HG02798 (cell line): ENCODE results near the gene PREPL.

Source experiments
- ATAC-seq: cut with Tn5 transposase; IDR thresholded peaks from one replicate; pipeline ENCODE4 v1.9.1; 2021; ENCODE audit warnings: mild to moderate bottlenecking; ENCODE audit not compliant: unreplicated experiment, poor library complexity

PREPL gene

GRCh38 chr2:44297431-44297830 lies 63.9 kb downstream of the PREPL start:
- no peak for ATAC-seq

- no peak for ATAC-seq
Observed at GRCh38 chr2:44296653-44297052, 64.6 kb downstream of the PREPL start.

- no peak for ATAC-seq
Observed at GRCh38 chr2:44295633-44296359, 65.5 kb downstream of the PREPL start.

GRCh38 chr2:44295113-44295512 lies 66.2 kb downstream of the PREPL start:
- ATAC-seq, result no peak

- ATAC-seq, result no peak
Observed at GRCh38 chr2:44291281-44292248, 69.7 kb downstream of the PREPL start.

GRCh38 chr2:44290261-44290660 lies 71.0 kb downstream of the PREPL start:
- ATAC-seq, result no peak

GRCh38 chr2:44286884-44287638 lies 74.2 kb downstream of the PREPL start:
- ATAC-seq, result no peak

GRCh38 chr2:44286119-44286883 lies 75.0 kb downstream of the PREPL start:
- ATAC-seq, result no peak

- ATAC-seq, result no peak
Observed at GRCh38 chr2:44285174-44285573, 76.1 kb downstream of the PREPL start.

- ATAC-seq, result no peak
Observed at GRCh38 chr2:44283116-44283666, 78.1 kb downstream of the PREPL start.

- no peak for ATAC-seq
Observed at GRCh38 chr2:44280869-44281268, 80.4 kb downstream of the PREPL start.

GRCh38 chr2:44277541-44277940 lies 83.8 kb downstream of the PREPL start:
- ATAC-seq, result no peak

- no peak for ATAC-seq
Observed at GRCh38 chr2:44275927-44276303, 85.4 kb downstream of the PREPL start.

GRCh38 chr2:44273596-44273995 lies 87.7 kb downstream of the PREPL start:
- no peak for ATAC-seq

GRCh38 chr2:44273076-44273475 lies 88.2 kb downstream of the PREPL start:
- ATAC-seq, result no peak

- ATAC-seq, result no peak
Observed at GRCh38 chr2:44271296-44271695, 90.0 kb downstream of the PREPL start.

- ATAC-seq, result no peak
Observed at GRCh38 chr2:44269831-44270230, 91.5 kb downstream of the PREPL start.

GRCh38 chr2:44267796-44268648 lies 93.3 kb downstream of the PREPL start:
- ATAC-seq, result no peak
